DMS 273 (cell line): ENCODE data around the gene ZNRF3.
A peak's percentile ranks its signal among the peaks of the same experiment; 100 is the strongest.
"Not testable (repeated sequence)": the region's sequence is repeated elsewhere in the genome, so short reads cannot be mapped to it uniquely, and the experiment has no call there.

Source experiments
- DNase-seq: peaks from one replicate; lab custom pipeline; 2025; ENCODE audit not compliant: unreplicated experiment; lab: John Stamatoyannopoulos, UW

Gene ZNRF3

DNA sequence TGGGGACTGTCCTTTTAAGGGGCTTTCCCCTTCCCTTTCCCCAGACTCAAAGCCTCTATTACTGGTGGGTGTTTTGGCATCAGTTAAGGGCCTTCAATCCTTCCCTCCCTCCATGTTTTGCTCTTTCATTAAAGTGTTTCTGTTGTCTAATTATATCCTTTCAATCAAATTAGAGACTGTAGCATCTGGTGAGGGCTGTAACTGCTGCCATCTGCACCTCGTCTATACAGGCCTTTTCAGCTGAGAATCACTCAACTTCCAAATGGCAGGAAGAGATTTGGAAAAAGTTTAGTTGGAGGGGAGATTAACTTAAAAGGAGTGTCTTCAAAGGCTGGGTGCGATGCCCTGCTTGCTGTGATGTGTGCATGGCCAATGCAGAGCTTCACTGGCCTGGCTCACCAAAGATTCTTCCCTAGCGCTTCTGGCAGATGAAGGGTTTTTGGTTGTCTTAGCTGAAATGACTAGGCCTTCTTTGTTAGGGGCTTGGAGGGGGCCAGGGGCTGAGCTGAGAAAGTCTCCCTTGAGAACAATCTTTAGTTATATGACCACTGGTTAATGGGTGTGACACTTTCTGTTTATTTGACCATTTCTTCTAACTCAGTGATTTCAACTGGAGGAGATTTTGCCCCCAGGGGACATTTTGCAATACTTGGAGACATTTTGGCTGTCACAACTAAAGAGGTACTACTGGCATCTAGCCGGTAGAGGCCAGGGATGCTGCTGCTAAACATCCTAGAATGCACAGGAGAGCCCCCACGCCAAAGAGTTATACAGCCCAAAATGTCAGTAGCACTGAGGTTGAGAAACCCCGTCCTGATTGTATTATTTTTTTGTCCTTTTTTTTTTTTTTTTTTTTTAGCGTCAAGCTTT, 197.0 kb downstream of the ZNRF3 start:
- peak; percentile 87 for DNase-seq

DNA sequence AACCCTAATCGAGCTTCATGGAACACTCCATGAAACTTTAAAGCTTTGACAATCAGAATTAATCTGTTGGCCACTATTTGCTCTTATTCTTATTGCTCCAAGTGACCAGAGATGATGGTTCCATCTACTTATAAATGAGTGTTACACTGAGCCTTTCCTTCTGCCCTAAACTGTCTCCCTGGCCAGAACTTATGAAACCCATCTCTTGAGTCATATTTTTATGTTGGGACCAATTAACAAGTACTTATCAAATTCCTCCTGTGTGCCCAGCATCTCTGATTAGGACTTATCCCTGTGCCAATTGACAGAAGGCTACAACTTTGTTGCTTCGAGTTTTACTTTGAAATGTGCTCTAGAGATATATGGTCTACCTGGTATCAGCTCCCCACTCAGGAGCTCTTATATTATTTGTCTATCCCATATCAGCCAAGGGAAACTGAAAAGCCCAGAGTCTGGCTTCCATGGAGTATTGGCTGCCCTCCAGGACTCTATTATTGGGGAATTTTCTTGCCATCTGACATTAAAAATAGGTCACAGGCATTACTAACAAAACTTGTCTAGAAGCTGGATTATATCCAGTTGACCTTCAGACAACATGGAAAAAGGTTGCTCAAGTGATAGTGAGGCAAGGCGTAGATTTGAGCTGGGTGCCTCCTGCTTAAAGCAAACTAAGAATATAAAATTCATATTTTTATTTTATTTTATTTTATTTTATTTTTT, 198.3 kb downstream of the ZNRF3 start:
- DNase-seq, result peak; percentile 21

DNA sequence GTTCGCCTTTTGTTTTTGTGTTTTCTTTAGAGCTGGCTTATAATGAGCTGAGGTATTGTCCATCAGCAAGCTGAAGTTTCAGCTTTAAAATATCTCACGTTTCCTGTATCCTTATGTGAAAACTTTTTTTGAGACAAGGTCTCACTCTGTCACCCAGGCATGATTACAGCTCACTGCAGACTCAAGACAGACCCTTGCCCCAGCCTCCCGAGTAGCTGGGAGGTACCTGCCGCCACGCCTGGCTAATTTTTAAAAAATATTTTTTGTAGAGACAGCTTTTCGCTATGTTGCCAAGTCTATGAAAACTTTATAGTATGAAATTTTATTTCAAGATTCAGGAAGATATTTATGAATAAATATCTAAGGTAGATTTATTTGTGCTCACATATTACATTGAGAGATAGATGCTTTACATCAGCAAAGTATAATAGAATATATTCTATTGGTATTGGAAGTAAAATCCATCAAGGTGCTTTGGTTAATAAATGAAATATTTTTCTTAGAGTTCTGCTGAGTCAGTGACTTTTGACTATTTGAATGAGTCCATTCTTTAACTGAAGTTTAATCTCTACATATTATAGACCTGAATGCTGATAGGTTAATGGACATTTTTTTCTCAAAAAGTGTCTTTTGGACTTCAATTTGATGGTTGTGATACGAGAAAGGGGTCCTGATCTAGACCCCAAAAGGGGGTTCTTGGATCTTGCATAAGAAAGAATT, 199.6 kb downstream of the ZNRF3 start:
- DNase-seq, result no peak

DNA sequence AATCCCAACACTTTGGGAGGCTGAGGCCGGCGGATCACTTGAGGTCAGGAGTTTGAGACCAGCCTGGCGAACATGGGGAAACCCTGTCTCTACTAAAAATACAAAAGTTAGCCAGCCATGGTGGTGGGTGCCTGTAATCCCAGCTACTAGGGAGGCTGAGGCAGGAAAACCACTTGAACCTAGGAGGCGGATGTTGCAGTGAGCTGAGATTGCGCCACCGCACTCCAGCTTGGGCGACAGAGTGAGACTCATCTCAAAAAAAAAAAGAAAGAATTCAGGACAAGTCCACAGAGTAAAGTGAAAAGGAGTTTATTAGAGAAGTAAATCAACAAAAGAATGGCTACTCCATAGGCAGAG, 200.2 kb downstream of the ZNRF3 start:
- DNase-seq, result not testable (repeated sequence)

DNA sequence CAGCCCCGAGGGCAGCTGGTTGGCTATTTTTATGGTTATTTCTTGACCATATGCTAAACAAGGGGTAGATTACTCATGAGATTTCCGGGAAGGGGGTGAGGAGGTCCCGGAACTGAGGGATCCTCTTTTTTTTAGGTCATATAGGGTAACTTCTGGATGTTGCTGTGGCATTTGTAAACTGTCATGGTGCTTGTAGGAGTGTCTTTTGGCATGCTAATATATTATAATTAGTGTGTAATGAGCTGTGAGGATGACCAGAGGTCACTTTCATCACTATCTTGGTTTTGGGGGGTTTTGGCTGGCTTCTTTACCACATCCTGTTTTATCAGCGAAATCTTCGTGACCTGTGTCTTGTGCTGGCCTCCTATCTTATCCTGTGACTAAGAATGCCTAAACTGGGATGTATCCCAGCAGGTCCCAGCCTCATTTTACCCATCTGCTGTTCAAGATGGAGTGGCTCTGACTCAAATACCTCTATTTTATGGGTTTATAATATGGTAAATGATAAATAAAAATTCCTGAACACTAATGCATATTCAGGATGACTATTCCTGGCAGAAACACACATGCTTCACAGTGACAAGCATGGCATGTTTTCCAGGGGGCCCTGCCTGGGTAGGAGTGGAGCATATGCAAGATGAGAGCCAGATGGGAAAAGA, 200.7 kb downstream of the ZNRF3 start:
- DNase-seq, result peak; percentile 23

DNA sequence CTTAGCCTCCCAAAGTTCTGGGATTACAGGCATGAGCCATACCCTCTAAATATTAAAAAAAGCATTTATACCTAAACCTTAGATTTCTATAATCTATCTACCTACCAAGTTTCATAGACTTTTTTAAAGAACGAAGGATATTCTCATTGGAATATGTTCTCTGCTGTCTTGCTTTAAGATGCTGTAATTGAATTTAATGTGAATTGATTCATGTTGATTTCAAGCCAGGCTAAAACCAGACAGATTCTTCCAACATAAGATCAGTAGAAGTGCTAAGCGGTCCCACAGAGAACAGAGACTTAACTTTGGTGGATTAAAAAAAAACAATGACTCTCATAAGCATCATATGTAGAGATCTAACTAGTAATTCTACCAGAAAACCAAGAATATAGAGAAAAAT, 203.6 kb downstream of the ZNRF3 start:
- DNase-seq, result no peak

DNA sequence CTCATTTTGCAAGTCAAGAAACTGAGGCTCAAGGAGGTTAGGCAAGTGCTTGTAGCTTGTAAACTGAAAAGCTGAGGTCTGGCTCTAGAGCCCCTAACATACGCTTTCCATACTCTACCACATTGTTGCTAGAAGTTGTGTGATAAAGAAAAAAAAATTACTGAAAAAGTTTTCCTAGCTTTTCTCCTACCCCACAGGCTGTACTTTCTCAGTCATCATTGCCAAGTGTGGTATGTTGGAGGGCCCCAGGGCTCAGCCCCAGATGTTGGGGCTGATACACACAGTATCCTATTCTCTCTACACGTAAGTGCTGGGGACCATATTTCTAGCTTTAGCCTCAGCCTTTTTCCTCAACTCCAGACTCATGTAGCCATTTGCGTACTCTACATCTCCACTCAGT, 205.4 kb downstream of the ZNRF3 start:
- no peak for DNase-seq

DNA sequence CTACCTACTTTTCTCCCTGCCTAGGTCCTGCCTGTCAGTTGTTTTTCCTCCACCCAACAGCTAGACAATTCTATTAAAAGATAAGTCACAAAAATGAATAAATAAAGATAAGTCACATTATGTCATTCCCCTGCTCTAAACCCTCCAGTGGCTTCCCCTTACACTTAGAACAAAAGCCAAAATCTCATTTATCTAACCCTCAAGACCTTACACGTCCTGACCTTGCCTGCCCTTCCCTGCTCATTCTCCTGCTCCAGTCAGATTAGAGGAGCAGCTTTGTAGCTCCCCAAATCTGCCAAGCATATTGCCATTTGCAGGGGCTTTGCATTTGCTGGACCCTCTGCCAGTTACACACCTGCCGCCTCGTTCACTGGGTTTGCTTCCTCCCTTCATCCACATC, 206.1 kb downstream of the ZNRF3 start:
- no peak for DNase-seq

DNA sequence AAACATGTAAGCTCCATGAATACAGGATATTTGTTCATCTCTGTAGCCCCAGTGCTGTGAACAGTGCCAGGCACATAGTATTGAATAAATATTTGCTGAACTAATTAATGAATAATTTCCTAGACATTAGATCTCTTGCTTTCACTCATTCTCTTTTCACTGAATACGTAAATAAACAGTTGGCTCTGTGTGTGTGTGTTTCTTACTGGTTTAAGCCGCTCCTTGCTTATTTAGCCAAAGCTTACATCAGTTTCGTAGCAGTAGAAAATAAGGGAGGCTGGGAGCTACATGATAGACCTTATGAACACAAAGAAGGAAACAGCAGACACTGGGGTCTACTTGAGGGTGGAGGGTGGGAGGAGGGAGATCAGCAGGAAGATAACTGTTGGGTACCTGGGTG, 206.7 kb downstream of the ZNRF3 start:
- no peak for DNase-seq

DNA sequence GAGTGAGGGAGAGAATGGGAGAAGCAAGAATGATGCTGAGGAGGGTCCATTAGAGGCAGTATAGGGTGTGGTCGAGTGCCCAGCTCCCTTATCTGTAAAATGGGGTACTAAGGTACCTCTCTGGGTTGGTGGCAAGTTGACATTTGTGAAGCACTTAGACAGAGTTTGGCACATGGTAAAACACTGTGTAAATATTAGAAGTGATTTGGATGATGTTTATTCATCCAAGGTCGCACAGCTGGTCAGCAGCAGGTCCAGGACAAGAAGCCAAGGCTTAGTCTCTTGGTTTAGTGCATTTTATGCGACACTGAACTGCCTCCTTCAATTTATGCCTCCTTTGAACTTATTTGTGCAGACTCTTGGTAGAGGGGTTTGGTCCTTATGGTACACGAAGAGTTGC, 208.9 kb downstream of the ZNRF3 start:
- no peak for DNase-seq

DNA sequence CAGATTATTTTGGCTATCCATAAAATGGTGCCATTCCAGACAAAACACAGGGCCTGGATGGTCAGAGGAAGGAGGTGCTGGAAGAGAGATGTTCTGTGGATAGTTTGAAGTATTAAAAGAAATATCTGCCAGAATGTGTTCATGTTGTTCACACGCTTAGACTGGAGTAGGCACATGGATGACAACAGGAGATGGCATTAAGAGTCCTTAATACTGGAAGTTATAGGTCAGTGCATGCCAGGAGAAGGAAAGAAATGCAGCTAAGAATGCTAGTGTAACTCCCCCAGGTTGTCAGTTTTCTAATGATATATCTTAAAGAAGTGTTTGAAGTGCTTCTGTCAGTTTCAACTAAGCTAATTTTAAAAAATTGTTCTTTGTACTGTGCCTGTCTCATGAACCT, 209.7 kb downstream of the ZNRF3 start:
- DNase-seq, result no peak

DNA sequence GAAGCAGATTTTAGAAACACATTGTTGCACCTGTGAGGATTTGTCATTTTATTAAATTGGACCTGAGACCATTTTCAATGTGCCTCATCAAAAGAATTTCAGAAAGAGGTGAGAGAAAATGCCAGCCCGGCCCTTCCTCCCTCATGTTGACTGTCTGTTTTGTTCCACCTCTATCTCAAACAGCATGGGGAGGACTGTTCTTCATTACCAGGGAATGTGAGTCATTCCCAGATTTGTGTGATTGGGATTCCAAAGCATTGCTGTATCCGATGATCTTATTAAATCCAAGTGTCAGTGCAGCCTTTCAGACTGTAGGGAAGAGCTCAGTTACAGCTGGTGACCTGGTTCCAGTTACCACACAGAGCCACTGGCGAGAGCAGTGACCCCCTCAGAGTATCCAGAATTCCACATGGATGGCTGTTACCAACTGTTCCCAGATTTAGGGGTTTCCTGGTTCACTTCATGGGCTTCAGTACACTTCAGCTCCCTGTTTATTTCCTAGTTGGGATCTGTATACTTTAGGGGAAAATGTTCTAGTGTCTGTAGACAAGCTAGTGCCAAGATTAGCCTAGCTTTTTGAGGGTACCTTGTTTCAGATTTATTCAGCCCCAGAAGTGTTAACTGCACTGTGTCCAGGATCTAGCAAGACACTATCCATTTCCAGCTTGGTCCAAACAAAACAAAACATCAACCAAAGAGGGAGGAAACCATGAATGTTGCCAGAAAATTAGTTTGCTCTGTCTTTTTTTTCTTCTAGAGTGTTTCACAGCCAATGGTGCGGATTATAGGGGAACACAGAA, 210.3 kb downstream of the ZNRF3 start:
- DNase-seq, result no peak

DNA sequence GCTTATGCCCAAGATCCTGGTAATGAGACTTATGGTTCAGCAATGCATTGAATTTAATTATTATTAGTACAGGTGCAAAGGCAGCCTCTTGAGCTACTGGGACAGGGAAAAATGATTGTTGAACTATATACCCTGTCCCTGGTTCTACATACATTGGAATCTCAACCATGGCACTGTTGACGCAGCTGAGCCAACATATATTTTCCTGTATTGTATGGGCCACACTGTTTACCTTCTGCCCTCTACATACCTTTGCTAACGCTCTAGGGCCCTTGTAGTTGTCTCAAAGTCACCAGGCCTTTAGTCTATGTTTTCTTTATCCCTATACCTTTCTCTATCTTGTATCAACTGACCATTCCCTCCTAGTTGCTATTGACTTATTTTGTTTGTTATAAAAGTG, 212.1 kb downstream of the ZNRF3 start:
- DNase-seq, result no peak

DNA sequence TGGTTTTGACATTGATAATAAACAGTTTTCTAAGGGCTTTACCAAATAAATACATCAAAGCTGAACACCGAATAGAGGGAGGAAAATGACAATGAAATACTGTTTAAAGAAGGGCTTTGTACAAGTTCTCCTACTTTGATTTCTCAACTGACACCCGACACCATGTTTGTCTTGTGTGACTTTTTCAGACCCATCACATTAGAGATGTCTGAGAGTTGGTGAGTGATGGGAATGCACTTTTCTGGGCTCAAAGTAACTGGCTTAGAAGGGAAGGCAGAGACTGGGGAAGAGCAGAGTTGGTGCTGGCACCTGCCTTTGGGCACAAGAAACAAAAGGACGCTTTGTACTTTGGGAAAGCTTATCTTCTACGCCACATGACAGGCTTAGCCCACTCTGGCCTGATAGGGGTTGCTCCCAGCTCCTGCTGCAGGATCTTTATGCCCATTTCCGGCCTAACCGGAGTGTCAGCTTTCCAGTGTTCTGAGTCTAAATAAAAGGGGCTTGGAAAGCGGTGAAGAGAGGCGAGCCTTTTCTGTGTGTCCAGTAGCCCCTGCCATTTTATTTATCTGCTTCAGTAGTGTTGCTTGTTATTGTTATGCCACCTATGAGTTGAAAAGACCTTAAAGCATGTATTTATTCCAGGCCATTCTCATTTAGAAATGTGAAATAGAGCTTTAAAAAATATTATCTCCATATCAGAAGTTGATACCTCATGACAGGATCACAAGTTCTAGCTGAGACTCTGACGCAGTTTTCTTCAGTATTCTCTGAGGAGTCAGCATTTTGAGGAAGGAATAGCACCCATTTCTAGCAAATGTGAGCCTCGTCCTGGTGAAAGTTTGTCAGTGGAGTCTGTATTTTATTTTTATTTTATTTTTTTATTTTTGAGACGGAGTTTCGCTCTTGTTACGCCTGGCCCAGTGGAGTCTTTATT, 213.6 kb downstream of the ZNRF3 start:
- no peak for DNase-seq

DNA sequence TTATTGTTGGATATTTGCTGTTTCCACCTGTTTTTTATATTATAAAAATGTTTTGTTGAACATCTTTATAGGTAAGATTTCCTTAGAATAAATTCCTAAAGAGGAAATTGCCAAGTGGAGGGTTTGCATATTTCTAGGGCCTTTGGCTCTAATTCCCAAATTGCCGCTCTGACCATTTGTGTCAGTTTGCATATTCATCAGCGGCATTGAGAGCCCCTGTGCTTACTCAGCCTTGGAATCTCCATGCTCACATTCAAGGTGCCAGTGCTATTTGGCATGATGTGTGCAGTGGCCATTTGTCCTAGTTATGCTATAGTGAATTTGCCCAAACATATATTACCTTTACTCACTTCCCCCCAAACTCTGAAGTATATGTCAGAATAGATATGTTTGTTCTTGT, 214.9 kb downstream of the ZNRF3 start:
- DNase-seq, result no peak

DNA sequence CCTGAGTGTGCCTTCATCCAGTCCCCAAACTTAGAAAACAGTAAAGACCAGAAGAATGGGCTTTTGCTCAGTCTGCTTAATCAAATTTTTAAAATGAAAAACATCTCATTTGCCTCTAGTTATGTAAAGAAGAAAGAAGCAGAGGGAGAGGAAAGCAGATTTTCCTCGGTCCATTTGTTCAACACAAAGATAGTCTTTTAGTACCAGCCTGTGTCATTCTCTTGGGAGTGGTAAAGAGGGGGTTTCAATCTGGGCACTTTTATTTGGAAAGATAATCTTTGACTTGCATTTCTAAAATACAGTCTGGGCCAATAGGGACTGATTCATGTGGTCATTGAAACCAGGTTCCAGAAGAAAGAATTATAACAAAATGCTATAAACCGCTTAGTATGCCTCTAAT, 218.9 kb downstream of the ZNRF3 start:
- DNase-seq, result peak; percentile 34

DNA sequence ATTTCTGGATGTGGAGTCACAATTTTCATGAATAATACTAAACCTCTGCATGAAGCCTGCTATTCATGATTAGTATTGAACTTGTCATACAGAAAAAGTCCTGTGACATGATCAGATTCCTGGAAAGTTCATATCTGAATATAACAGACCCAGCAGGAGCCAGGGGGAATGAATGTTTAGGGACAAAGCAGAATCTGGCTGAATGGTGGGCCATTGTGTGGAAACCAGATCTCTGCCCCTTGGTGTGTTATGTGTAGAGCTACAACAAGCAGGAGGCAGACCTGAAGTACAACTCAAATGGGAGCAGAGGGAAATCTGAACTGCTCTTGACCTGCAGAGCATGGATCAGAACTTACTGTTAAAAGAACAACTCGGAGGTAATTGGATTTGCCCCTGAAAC, 219.7 kb downstream of the ZNRF3 start:
- no peak for DNase-seq

DNA sequence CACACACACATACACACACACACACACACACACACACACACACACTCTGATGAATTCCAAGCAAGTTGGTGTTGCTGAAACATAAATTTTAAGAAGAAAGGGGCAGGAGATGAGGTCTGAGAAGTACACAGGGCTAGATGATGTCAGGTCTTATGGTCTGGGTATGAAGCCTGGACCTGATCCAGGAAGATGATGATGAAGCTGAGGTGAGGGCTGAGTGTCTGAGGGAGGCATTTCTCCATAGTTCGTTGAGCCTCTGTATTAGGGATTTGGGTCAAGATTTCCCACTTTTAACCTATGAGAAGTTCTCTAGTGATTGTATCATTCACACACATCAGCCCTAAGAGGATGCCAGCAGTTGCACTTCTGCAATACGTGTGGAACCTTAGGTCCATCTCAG, 222.1 kb downstream of the ZNRF3 start:
- no peak for DNase-seq

DNA sequence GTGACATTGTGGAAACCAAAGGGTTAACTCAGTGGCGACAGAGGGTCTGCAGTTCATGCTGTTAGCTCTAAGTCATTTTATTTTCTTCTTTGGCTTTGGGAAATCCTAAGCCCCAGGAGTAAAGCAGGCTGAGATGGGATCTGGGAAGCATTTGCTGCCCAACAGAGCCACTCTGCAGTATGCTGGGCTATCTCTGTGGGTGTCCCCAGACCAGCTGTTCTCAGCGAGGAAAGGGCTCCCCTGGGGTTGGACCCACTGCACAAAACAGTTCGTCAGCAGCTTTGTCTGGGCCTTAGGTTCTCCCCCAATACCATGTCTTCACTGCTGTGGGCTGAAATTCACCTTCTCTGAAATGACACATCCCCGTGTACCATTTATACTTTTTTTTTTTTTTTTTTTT, 223.5 kb downstream of the ZNRF3 start:
- DNase-seq, result peak; percentile 40
